ENCODE results near the gene CACTIN. TPM values are rescaled to one million over a fixed set of nuclear protein-coding genes. Genes with fewer than 3 reads are reported as not detected.

The CACTIN gene
- total RNA-seq, 4 donors from 2014 or later, result 28.7 to 45.0 (median 34.2) TPM

- DNase-seq (ENCODE audit: extremely low spot score), result no peak
- Histone ChIP-seq H3K4me3 (no peak overlapping the region), H3K9me3 (no peaks in the 10 kb centered on the region), H3K4me1 (peaks cover 0 to 6% (median 0%) of the 10 kb centered on the region in 4 donors), H3K27ac (replicated peaks in 1 of 4) (no peak overlapping the region), H3K27me3 (no peaks in the 10 kb centered on the region), H3K36me3 (peaks cover 77 to 98% (median 94%) of the 10 kb centered on the region in 4 donors)
- intact Hi-C loops (cut with DNase I), result no loop called here
- TF ChIP-seq CTCF (IDR thresholded peaks at IDR 0.05), result no peak
- TF ChIP-seq EP300 (IDR thresholded peaks at IDR 0.05), result no peak
- no peak for TF ChIP-seq POLR2A (IDR thresholded peaks at IDR 0.05; ENCODE audit: low read depth)
- no peak for TF ChIP-seq POLR2AphosphoS5 (IDR thresholded peaks at IDR 0.05)
- 100% methylated on average over 5 of the region's 16 CpGs for WGBS
Observed at GRCh38 chr19:3657395-3657769, 30.8 kb upstream of the CACTIN start.

DNA sequence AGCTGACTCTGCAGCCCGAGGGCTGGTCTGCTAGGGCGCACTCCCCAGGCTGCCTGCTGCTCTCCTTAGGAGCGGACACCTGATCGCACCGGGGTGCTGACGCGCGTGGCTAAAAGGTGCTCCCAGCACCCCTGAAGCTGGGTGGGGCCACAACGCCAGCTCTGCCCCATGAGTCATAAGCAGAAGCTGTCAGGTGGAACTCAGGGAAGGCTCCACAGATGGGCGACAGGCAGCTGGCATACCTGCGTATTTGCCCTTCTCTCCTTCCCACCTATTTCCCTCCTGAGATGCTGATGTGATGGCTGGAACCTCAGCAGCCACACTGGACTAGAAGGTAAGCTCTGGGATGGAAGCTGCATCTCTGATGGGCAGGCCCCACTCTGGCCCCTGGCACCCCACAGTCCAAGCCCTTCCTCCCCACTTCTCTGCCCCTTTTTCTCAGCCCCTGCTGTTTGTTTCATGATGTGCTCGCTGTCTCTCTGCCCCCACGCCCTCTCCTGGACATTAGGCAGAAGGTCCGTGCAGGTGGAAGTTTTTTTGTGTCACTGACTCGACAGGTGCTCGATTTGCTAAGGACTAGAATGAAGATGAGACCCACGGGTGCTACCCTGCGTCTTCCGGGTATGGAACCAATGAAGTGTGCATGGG lies 30.3 kb upstream of the CACTIN start:
- DNase-seq (ENCODE audit: extremely low spot score), result no peak
- no peaks in the 10 kb centered on the region for H3K27me3 ChIP-seq
- peaks cover 0 to 6% (median 0%) of the 10 kb centered on the region in 4 donors for H3K4me1 ChIP-seq
- no peaks in the 10 kb centered on the region for H3K9me3 ChIP-seq
- intact Hi-C loops (cut with DNase I), result no loop called here
- H3K36me3 ChIP-seq, result peaks cover 80 to 98% (median 94%) of the 10 kb centered on the region in 4 donors
- H3K27ac ChIP-seq (replicated peaks in 1 of 4), result no peak overlapping the region
- WGBS, result 95% methylated on average over 13 of the region's 19 CpGs
- TF ChIP-seq POLR2A (IDR thresholded peaks at IDR 0.05; ENCODE audit: low read depth), result no peak
- no peak for TF ChIP-seq CTCF (IDR thresholded peaks at IDR 0.05)
- TF ChIP-seq EP300 (IDR thresholded peaks at IDR 0.05), result no peak
- no peak for TF ChIP-seq POLR2AphosphoS5 (IDR thresholded peaks at IDR 0.05)
- no peak overlapping the region for H3K4me3 ChIP-seq

- WGBS, result 89% methylated on average over 30 of the region's 36 CpGs
- DNase-seq (ENCODE audit: extremely low spot score), result no peak
- peak overlapping the region; percentile 0 to 56 (median 44) for H3K27ac ChIP-seq (replicated peaks in 1 of 4)
Observed at GRCh38 chr19:3656073-3656746, 29.6 kb upstream of the CACTIN start.

DNA sequence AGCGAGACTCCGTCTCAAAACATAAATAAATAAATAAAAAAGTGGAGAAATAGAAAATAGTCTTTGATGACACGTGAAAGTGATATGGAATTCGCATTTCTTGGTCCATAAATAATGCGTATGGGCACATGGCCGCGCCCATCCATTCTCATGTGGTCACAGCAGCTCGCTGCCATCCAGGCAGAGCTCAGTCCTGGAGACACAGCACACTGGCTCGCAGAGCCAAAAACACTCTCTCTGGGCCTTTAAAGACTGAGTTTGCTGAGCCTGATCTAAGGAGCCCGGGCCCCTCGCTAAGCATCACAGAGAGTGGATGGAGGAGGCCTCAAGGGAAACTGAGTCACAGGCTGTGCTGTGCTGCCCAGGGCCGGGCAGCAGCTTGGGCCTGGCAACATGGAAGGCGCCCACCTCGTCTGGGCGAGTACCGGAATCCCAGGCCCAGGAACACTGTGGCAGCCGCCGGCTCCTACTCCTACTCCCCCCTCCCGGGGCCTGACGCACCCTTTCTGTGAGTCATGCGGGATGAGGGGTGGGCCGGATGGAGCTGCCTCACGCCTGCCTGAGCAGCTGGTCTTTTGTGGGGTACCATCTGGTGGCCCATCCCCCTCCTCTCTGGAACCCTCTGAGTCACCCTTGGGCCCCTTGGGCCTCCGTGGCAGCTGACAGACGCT lies 28.9 kb upstream of the CACTIN start:
- intact Hi-C loops (cut with DNase I), result no loop called here
- Histone ChIP-seq H3K4me3 (no peak overlapping the region), H3K36me3 (peaks cover 81 to 98% (median 94%) of the 10 kb centered on the region in 4 donors), H3K27me3 (no peaks in the 10 kb centered on the region), H3K27ac (replicated peaks in 1 of 4) (peak overlapping the region; percentile 0 to 56 (median 44)), H3K9me3 (no peaks in the 10 kb centered on the region), H3K4me1 (peaks cover 0 to under 1% (median 0%) of the 10 kb centered on the region in 4 donors)
- DNase-seq (ENCODE audit: extremely low spot score), result no peak
- peak; percentile 16 to 17 for TF ChIP-seq POLR2AphosphoS5 (IDR thresholded peaks at IDR 0.05)
- TF ChIP-seq EP300 (IDR thresholded peaks at IDR 0.05), result no peak
- TF ChIP-seq POLR2A (IDR thresholded peaks at IDR 0.05; ENCODE audit: low read depth), result no peak
- 77% methylated on average over 14 of the region's 25 CpGs for WGBS

More at GRCh38 chr19:3656073-3656746, 29.6 kb upstream of the CACTIN start:
- Histone ChIP-seq H3K4me3 (no peak overlapping the region), H3K4me1 (peaks cover 0 to 4% (median 0%) of the 10 kb centered on the region in 4 donors), H3K27me3 (no peaks in the 10 kb centered on the region), H3K9me3 (no peaks in the 10 kb centered on the region), H3K36me3 (peaks cover 79 to 98% (median 94%) of the 10 kb centered on the region in 4 donors)
- TF ChIP-seq CTCF (IDR thresholded peaks at IDR 0.05) (no peak), POLR2A (IDR thresholded peaks at IDR 0.05; ENCODE audit: low read depth) (no peak), POLR2AphosphoS5 (IDR thresholded peaks at IDR 0.05) (no peak), EP300 (IDR thresholded peaks at IDR 0.05) (no peak)
- intact Hi-C loops (cut with DNase I), result no loop called here
